ENCODE results near the gene AREL1.

DNA sequence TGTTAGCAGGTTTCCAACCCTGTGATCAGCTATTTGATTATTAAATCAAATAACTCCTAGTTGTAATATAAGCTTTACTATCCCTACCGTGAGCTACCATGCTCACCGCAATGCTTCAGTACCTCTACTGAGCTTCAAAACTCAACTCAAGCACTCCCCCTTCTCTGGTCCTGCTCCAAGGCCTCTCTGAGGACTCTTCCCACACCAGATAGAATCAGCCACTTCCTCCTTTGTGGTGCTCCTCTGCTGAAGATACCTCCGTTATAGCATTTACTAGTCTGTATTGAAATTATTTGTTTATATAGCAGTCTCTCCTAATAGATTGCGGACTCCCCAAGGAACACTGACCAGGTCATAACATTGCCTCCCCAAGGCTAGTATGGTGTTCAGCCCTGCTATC is 17.5 kb downstream of the AREL1 start:
- no peak for TF ChIP-seq EP300 (IDR thresholded peaks at IDR 0.05)
- TF ChIP-seq POLR2AphosphoS5 (IDR thresholded peaks at IDR 0.05), result no peak

All from sigmoid colon (tissue), 4 donors.